NCI-H748 treated with DMSO at 0.1 percent for 48 hours (cell line): Measurements from ENCODE around the gene PRRC2B.
"Not testable (repeated sequence)": the region's sequence is repeated elsewhere in the genome, so short reads cannot be mapped to it uniquely, and the experiment has no call there.

Experiments used
- DNase-seq: peaks from one replicate; lab custom pipeline; 2025; lab: John Stamatoyannopoulos, UW

The PRRC2B gene

DNA sequence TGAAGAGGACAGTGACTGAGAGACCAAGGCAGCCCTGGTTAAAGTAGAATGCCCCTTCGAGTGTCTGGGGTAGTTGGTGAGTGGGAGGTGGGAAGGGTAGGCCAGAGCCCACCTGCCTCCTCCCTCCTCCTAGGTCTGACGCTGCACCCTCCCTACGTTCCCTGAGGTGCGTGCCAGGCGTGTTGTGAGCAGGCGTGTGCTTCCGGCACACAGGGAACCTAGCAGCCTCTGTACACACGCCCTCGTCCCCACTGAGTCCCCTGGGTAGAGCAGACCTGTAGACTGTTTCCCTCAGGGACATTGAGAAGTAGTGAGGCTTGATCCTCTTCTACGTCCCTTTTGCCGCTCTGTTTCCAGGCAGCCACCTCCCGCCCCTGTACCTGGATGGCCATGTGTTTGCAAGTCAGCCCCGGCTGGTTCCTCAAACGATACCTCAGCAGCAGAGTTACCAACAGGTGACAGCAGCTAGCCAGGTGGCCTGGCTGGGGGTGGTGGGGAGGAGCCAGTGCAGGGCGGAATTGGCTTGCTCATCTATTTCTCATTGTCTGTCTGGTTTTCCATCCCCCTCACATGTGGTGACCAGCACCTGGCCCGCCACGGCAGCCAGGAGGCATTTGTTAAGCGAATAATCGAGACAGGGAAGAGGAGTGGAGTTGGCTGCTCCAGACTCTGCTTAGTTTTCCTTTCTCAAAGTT lies 92.0 kb downstream of the PRRC2B start:
- DNase-seq = no peak

- DNase-seq = no peak
Measured at GRCh38 chr9:131487001-131487400, 93.1 kb downstream of the PRRC2B start.

DNA sequence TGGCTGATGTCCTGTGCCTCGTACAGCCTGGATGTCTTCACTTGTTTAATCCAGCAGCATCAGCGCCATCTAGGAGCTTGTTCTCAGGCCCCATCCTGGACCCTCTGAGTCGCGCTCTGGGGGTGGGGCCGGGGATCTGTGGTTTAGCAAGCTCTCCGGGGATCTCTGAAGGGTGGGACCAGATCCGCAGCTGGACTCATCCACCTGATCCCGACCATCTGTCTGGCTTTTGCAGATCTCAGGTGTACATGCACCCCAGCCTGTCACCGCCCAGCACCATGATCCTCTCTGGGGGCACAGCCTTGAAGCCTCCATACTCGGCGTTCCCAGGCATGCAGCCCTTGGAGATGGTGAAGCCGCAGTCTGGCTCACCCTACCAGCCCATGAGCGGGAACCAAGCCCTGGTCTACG lies 93.7 kb downstream of the PRRC2B start:
- no peak for DNase-seq

- DNase-seq = no peak
Measured at GRCh38 chr9:131490514-131490913, 96.6 kb downstream of the PRRC2B start.

DNA sequence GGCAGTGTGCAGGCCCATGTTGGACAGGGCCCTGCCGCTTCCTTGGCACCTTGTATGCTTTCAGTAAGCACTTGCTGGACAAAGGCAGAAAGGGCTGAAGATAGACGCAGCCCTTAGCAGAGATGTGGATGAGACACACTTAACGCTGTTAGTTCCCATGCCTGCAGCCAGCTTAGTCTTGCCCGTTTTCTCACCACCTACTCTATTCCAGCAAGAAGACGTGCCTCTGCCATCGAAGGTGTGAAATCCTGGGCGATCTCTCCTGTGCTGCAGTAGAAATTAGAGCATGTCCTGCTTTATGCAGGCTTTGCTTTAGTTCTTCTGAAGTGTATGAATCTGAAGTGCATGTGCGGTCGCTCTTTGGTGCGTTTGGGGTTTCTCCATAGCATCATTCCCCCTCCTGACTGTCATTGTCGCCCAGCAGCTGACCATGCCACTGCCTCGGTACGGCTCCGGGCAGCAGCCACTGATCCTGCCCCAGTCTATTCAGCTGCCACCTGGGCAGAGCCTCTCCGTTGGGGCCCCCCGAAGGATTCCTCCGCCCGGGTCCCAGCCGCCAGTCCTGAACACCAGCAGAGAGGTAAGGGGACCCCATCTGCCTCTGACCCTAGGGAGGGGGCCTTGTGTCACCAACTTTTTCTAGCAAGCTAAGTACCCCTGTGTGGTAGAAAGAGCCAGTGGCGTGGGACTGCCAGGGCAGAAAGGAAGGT lies 97.3 kb downstream of the PRRC2B start:
- DNase-seq = no peak

DNA sequence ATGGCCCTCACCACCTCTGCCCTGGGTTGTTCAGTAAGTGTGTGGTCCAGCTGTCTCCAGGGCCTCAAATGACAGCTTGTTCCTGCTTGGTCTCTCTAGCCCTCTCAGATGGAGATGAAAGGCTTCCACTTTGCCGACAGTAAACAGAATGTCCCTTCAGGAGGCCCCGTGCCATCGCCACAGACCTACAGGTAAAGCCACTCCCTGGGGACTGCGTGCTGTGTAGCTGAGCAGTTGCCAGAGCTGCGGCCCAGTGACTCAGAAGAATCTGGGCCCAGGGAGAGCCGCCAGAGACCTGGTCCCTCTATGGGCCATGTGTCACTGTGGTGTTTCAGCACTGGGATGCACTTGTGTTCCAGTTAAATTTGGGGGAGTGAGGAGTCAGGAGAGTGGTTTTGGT lies 98.2 kb downstream of the PRRC2B start:
- no peak for DNase-seq

DNA sequence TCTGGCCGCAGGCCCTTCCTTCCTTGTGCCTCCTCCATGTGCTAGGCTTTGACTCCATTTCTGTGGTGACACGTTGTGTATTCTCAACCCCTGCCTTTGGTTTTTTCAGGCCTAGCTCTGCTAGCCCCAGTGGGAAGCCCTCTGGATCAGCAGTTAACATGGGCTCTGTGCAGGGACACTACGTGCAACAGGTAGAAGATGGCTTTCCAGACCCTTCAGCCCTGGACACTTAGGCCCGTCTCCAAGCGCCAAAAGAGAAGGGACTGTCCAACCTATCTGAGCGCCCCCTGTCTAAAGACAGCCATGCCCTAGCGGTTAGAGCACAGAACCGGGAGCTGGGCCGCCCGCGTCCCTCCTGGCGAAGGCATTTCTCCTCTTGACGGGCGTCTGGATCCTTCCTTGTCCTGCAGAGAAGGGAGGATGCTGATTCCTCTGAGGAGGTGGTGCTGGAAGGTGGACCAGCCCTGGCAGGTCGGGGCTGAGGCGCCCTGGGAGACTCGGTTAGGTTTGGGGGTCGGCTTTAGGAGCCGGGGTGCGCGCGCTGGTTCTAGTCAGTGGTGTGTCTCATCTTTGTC lies 100.5 kb downstream of the PRRC2B start:
- no peak for DNase-seq

- DNase-seq = no peak
Measured at GRCh38 chr9:131495785-131496184, 101.9 kb downstream of the PRRC2B start.

GRCh38 chr9:131496844-131497405 lies 103.0 kb downstream of the PRRC2B start:
- DNase-seq = no peak

- DNase-seq = no peak
Measured at GRCh38 chr9:131499254-131499767, 105.4 kb downstream of the PRRC2B start.

- DNase-seq = no peak
Measured at GRCh38 chr9:131500377-131500776, 106.5 kb downstream of the PRRC2B start.

GRCh38 chr9:131500939-131501541 lies 107.2 kb downstream of the PRRC2B start:
- no peak for DNase-seq

- peak; percentile 84 for DNase-seq
Measured at GRCh38 chr9:131502781-131503625, 109.1 kb downstream of the PRRC2B start, which contains the start of gene POMT1. POMT1 (plus strand) TSS chr9:131502918; CDS start chr9:131504219, 1,301 bp downstream.

DNA sequence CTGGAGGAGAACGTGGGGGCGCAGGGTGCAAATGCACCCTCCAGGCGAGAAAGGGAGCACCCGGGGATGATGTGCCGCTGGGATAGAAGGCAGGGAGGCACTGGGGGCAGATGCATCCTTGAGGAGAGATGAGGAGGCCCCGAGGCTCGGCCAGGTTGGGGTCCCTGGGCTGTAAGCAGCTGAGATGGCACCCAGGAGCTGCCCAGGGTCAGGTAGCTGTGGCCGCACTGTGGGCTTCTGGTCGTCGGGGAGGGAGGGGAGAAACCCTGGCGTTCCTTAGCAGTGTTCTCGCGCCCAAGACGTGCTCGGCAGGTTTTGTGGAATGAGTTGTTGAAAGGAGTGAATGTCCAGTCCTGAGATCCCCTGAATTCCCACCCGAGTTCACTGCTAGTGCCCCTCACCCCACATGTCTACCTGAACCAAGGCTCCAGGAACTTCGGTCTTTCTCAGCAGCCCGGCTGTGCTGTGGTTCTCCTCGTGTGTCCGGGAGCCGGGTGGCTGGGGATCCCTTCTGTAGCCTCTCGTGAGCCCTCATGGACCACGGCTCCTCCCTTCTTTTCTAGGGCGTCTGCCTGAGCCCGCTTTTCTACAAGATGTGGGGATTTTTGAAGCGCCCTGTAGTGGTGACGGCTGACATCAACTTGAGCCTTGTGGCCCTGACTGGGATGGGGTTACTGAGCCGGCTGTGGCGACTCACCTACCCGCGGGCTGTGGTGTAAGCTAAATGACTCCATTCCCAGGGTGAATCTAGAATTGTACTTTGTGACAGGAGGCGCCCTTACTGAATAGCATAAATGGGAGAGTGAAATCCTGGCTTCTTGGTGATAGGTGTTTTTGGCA lies 110.0 kb downstream of the PRRC2B start:
- no peak for DNase-seq

GRCh38 chr9:131505012-131505411 lies 111.1 kb downstream of the PRRC2B start:
- no peak for DNase-seq

- no peak for DNase-seq
Measured at GRCh38 chr9:131511416-131511815, 117.5 kb downstream of the PRRC2B start.

DNA sequence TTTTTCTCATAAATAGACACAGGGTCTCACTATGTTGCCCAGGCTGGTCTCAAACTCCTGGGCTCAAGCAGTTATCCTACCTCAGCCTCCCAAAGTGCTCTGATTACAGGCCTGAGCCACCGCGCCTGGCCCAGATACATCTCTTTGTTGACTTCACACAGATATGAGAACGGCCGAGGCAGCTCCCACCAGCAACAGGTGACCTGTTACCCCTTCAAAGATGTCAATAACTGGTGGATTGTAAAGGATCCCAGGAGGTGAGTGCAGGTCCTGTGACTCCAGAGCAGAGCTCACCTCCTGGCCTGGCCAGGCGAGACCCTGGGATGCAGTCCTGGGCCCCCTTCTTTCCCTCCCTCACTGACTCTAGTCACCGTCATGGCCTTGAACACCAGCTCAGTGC lies 118.0 kb downstream of the PRRC2B start:
- DNase-seq = no peak

- no peak for DNase-seq
Measured at GRCh38 chr9:131513177-131513576, 119.3 kb downstream of the PRRC2B start.

DNA sequence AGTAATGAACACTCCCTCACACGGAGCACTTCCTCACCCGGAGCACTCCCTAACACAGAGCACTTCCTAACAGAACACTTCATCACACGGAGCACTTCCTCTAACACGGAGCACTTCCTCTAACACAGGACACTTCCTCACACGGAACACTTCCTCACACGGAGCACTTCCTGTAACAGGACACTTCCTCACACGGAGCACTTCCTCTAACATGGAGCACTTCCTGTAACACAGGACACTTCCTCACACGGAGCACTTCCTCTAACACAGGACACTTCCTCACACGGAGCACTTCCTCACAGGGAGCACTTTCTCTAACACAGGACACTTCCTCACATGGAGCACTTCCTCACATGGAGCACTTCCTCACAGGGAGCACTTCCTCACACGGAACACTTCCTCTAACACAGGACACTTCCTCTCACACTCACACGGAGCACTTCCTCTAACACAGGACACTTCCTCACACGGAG lies 121.7 kb downstream of the PRRC2B start:
- not testable (repeated sequence) for DNase-seq

DNA sequence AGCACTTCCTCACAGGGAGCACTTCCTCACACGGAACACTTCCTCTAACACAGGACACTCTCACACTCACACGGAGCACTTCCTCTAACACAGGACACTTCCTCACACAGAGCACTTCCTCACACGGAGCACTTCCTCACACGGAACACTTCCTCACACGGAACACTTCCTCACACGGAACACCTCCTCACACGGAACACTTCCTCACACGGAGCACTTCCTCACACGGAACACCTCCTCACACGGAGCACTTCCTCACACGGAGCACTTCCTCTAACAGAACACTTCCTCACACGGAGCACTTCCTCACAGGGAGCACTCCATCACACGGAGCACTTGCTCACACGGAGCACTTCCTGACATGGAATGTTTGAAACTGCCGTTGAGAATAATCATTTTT lies 122.2 kb downstream of the PRRC2B start:
- no peak for DNase-seq
